HepG2 (cell line): ENCODE data around the gene ZNF512B. TPM values are rescaled to one million over a fixed set of nuclear protein-coding genes. Genes with fewer than 3 reads are reported as not detected.

Experiments
- ATAC-seq: fragments of 200-7000 bp; cut with Tn5 transposase; 3 replicates; pipeline ENCODE4 v1.9.1; 2020; ENCODE audit warnings: mild to moderate bottlenecking, moderate library complexity
- BruUV-seq: library from RNA; stranded (reverse); fragments of 400-500 nt; replicated peaks from 2 replicates; lab custom pipeline; 2021; lab: Mats Ljungman, UMichigan
- CTCF ChIA-PET: fragments of 300-600 bp; formaldehyde crosslinking; extraction: SDS; loops from one replicate; lab custom pipeline; 2021; ENCODE audit warnings: low total read pairs, inconsistent platforms, low intra/inter-chr PET ratio; lab: Yijun Ruan, JAX
- POLR2A ChIA-PET: fragments of 350-600 bp; sonication (Branson Sonifier 250); formaldehyde crosslinking; loops from one replicate; lab custom pipeline; 2020; ENCODE audit warnings: antibody characterized with exemption, inconsistent platforms; lab: Yijun Ruan, JAX
- DNase-seq: peaks from one replicate; pipeline ENCODE4 v3.0.0-alpha.2; 2015; ENCODE audit warnings: low spot score
- FAIRE-seq: peaks from 3 replicates; lab custom pipeline; 2011; peaks lifted over from hg19 to GRCh38; lab: Jason Lieb, UNC
- H2AFZ ChIP-seq: one replicate; pipeline ENCODE4 v1.6.1; 2011; ENCODE audit warnings: low read length, inconsistent platforms
- H3K27ac ChIP-seq: fragments of 300-600 bp; 3 replicates; pipeline ENCODE4 v1.8.0; 2011; ENCODE audit warnings: mixed run types, mild to moderate bottlenecking, mixed read lengths, low read length, inconsistent platforms; ENCODE audit not compliant: insufficient read depth; ENCODE audit errors: extremely low read length
- H3K27me3 ChIP-seq, 2 experiments: fragments of 200-600 bp in 1 of 2; 2 replicates in 1 of 2; 3 replicates in 1 of 2; pipeline versions ENCODE4 v1.6.0 to v1.8.0; 2011; ENCODE audit warnings: low read length in 2 of 2, mild to moderate bottlenecking in 2 of 2, moderate library complexity in 2 of 2, inconsistent platforms in 1 of 2; ENCODE audit not compliant: insufficient read depth in 2 of 2, control insufficient read depth in 1 of 2
- H3K36me3 ChIP-seq, 2 experiments: fragments of 200-600 bp in 1 of 2; replicated peaks in 1 of 2; 2 replicates in 1 of 2; 3 replicates in 1 of 2; pipeline versions ENCODE4 v1.5.1 to v1.8.0; 2011; ENCODE audit warnings: low read length in 2 of 2, inconsistent platforms in 1 of 2; ENCODE audit not compliant: insufficient read depth in 2 of 2, control insufficient read depth in 1 of 2
- H3K4me1 ChIP-seq: 2 replicates; pipeline ENCODE4 v1.5.1; 2012; ENCODE audit warnings: low read length, inconsistent platforms; ENCODE audit not compliant: insufficient read depth
- H3K4me2 ChIP-seq: 2 replicates; pipeline ENCODE4 v1.6.0; 2011; ENCODE audit warnings: low read depth, low read length, inconsistent platforms
- H3K4me3 ChIP-seq, 3 experiments: fragments of 200-600 bp in 1 of 3; sonication (generic), shearing (Covaris generic) in 1 of 3; replicated peaks in 1 of 3; 2 replicates each; pipeline ENCODE4 v1.5.1; 2011 to 2016; ENCODE audit warnings: low read length in 3 of 3, inconsistent platforms in 2 of 3, low read depth in 2 of 3, mild to moderate bottlenecking in 2 of 3, control low read depth in 1 of 3, mixed read lengths in 1 of 3; ENCODE audit not compliant: insufficient read depth in 1 of 3
- H3K79me2 ChIP-seq: one replicate; pipeline ENCODE4 v1.6.1; 2011; ENCODE audit warnings: low read length, inconsistent platforms; ENCODE audit not compliant: insufficient read depth
- H3K9ac ChIP-seq: 2 replicates; pipeline ENCODE4 v1.6.0; 2011; ENCODE audit warnings: mild to moderate bottlenecking, low read depth, low read length, inconsistent platforms; ENCODE audit not compliant: insufficient read depth
- H3K9me3 ChIP-seq: 2 replicates; pipeline ENCODE4 v1.5.1; 2012; ENCODE audit warnings: mild to moderate bottlenecking, low read length
- H4K20me1 ChIP-seq: 2 replicates; pipeline ENCODE4 v1.6.0; 2011; ENCODE audit warnings: inconsistent platforms, mild to moderate bottlenecking, low read length, moderate library complexity; ENCODE audit not compliant: insufficient read depth
- ARNT2 ChIP-seq: sonication (generic); formaldehyde crosslinking; IDR thresholded peaks from 2 replicates; pipeline ENCODE4 v1.8.0; 2022; ENCODE audit warnings: mild to moderate bottlenecking, low read depth, missing genetic modification reagents, moderate library complexity
- BRD4 ChIP-seq: sonication (generic); formaldehyde crosslinking; IDR thresholded peaks from 2 replicates; pipeline ENCODE4 v1.4.0; 2020; ENCODE audit warnings: missing genetic modification reagents
- DPF2 ChIP-seq: sonication (generic); formaldehyde crosslinking; IDR thresholded peaks from 2 replicates; pipeline ENCODE4 v1.4.0; 2020; ENCODE audit warnings: mild to moderate bottlenecking, low read depth, missing genetic modification reagents, borderline replicate concordance
- FOXC1 ChIP-seq: sonication (generic); formaldehyde crosslinking; IDR thresholded peaks from 2 replicates; pipeline ENCODE4 v1.8.0; 2022; ENCODE audit warnings: mild to moderate bottlenecking, missing genetic modification reagents, borderline replicate concordance
- KAT2B ChIP-seq: fragments of 150-350 bp; IDR thresholded peaks from 2 replicates; pipeline ENCODE4 v1.6.1; 2014; ENCODE audit warnings: low read depth, low read length, borderline replicate concordance
- KLF12 ChIP-seq: sonication (generic); formaldehyde crosslinking; IDR thresholded peaks from 2 replicates; pipeline ENCODE4 v1.4.0; 2020; ENCODE audit warnings: missing genetic modification reagents, borderline replicate concordance
- RXRB ChIP-seq: IDR thresholded peaks from 2 replicates; pipeline ENCODE4 v1.6.1; 2016; ENCODE audit warnings: borderline replicate concordance, missing genetic modification reagents, missing compliant biosample characterization
- ZFP37 ChIP-seq: sonication (generic); formaldehyde crosslinking; IDR thresholded peaks from 2 replicates; pipeline ENCODE4 v1.4.0; 2020; ENCODE audit warnings: missing genetic modification reagents, borderline replicate concordance
- ZNF10 ChIP-seq: sonication (generic); formaldehyde crosslinking; IDR thresholded peaks from 2 replicates; pipeline ENCODE4 v1.4.0; 2020; ENCODE audit warnings: mild to moderate bottlenecking, low read depth, missing genetic modification reagents, borderline replicate concordance
- ZNF292 ChIP-seq: sonication (generic); formaldehyde crosslinking; IDR thresholded peaks from 2 replicates; pipeline ENCODE4 v1.8.1; 2022; ENCODE audit warnings: mild to moderate bottlenecking, low read depth, missing genetic modification reagents, borderline replicate concordance
- ZNF354B ChIP-seq: sonication (generic); formaldehyde crosslinking; IDR thresholded peaks from 2 replicates; pipeline ENCODE4 v1.8.0; 2022; ENCODE audit warnings: mild to moderate bottlenecking, missing genetic modification reagents
- ZNF678 ChIP-seq: sonication (generic); formaldehyde crosslinking; IDR thresholded peaks from 2 replicates; pipeline ENCODE4 v1.4.0; 2020; ENCODE audit warnings: mild to moderate bottlenecking, missing genetic modification reagents
- WGBS: methylation state at CpG from one replicate; pipeline ENCODE4 v1.1.6; 2017; ENCODE audit warnings: low lambda C conversion rate; 5-methylcytosine and 5-hydroxymethylcytosine counted together
- in situ Hi-C: cut with HindIII; loops from 2 replicates; pipeline ENCODE4 v1.10.0; 2017; ENCODE audit warnings: low pct_unique_long_range_greater_than_20kb; ENCODE audit not compliant: extremely low pct_ligation_motif_present
- intact Hi-C: fragments of 100-400 bp; cut with micrococcal nuclease; formaldehyde crosslinking; loops from one replicate; pipeline ENCODE4 v1.10.0; 2022; ENCODE audit not compliant: unreplicated experiment
- polyA plus RNA-seq, 8 experiments: library from polyadenylated mRNA; depleted of rRNA in 3 of 8; stranded (reverse) in 7 of 8; unstranded in 1 of 8; fragments of >200 nt; fragmentation: Illumina TruSeq in 4 of 8; extraction: Trizol in 4 of 8; gene quantifications; 2 replicates each; pipeline versions ENCODE4 v1.2.1 to v1.2.3, GENCODE V29; 2011 to 2016; ENCODE audit warnings: low read depth in 4 of 8, missing spikeins in 1 of 8, mixed read lengths in 1 of 8; ENCODE audit not compliant: insufficient read depth in 1 of 8
- total RNA-seq, 5 experiments: library from RNA; depleted of rRNA; stranded (reverse); fragments of >200 nt; fragmentation: Illumina TruSeq; extraction: Trizol; gene quantifications; 2 replicates each; pipeline ENCODE4 v1.2.3, GENCODE V29; 2016; ENCODE audit warnings: low read depth in 1 of 5
- TF ChIP-seq, protein P1 (sequence below): sonication (generic); formaldehyde crosslinking; IDR thresholded peaks from 2 replicates; pipeline ENCODE4 v1.8.0; 2022; ENCODE audit warnings: missing genetic modification reagents, mild to moderate bottlenecking, borderline replicate concordance
- TF ChIP-seq, protein P2 (sequence below): sonication (generic); IDR thresholded peaks from 2 replicates; pipeline ENCODE4 v1.6.1; 2016; ENCODE audit warnings: low read depth, borderline replicate concordance
- TF ChIP-seq, protein P3 (sequence below): sonication (generic); formaldehyde crosslinking; IDR thresholded peaks from 2 replicates; pipeline ENCODE4 v1.4.0; 2020; ENCODE audit warnings: missing genetic modification reagents

The ZNF512B gene
- total and polyA plus RNA-seq, 2 of the 13 experiments (the other 11 are each of a cell fraction or from before 2014, with no cell fraction given) = 11.5 to 30.6 TPM

DNA sequence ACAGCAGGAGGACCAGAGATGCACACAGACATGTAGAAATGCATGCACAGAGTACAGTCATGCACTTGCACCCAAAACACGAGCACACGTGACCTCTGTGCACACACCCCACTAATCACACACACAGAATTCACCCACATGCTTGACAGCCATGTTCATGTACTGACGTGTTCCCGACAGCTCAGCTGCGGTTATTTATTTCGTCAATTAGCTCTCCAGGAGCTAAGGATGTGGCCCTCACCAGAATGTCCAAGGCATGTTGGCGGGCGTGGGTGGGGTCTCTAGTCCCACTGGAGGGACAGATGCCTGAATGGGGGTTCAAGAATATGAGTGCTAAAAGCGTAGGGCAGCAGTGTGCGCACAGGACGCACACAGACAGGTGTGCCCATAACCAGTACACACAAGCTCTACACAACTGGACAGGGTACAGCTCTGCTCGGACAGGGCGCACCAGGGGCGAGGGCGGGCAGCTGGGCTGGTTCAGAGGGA is 10.6 kb upstream of the ZNF512B start:
- DNase-seq (peak; percentile 50), FAIRE-seq (peak; percentile 28), ATAC-seq (peak; percentile 47)
- Histone ChIP-seq H3K4me1 (peaks cover 42% of the 10 kb centered on the region), H3K27ac (peak overlapping the region; percentile 81), H3K27me3 (no peaks in the 10 kb centered on the region; a peak in 1 of 5 replicates), H4K20me1 (peaks cover 3% of the 10 kb centered on the region; the same call in 1 of the 2 replicates), H3K9me3 (no peaks in the 10 kb centered on the region), H3K36me3 (peaks cover 15 to 28% of the 10 kb centered on the region in 2 experiments), H2AFZ (peak overlapping the region; percentile 10), H3K4me2 (peak overlapping the region; percentile 99), H3K4me3 (peak overlapping the region; percentile 95 to 99 (median 97)), H3K9ac (peak overlapping the region; percentile 85), H3K79me2 (peaks cover 27% of the 10 kb centered on the region)
- WGBS = 21% methylated on average over 15 of the region's 15 CpGs
- POLR2A ChIA-PET = interaction anchor here (0.6 to 4.7 kb wide), 41 partner anchors 9 to 443 kb away, joined by 3 to 75 read pairs (median 6); partner anchors contain the start of genes ARFRP1, C20orf204, GMEB2 and PCMTD2
- BruUV-seq = no TSS peak
- intact Hi-C loops = loop anchor here (1.0 to 2.0 kb wide), 2 partner anchors 77 to 140 kb away; no protein-coding TSS in a partner anchor
- CTCF ChIA-PET = interaction anchor here (1.3 to 3.2 kb wide), 3 partner anchors 77 to 140 kb away, joined by 4 to 33 read pairs (median 11); partner anchors contain the start of gene TCEA2
- in situ Hi-C loops = loop anchor here (5.0 kb wide), 1 partner anchor 42 kb away; no protein-coding TSS in a partner anchor
- TF ChIP-seq ZFP37 (peak; percentile 75; the same call in 1 of the 2 replicates), ZNF678 (no peak), KAT2B (no peak), RXRB (no peak), KLF12 (no peak), FOXC1 (no peak; the same call in 1 of the 2 replicates), BRD4 (CRISPR knock-in tag) (0 out of 2 replicates have a peak, but pooled peaks have one; percentile 26), ZNF292 (CRISPR knock-in tag) (peak; percentile 2; the same call in 1 of the 2 replicates), DPF2 (CRISPR knock-in tag) (peak; percentile 30; the same call in 1 of the 2 replicates), ZNF10 (CRISPR knock-in tag) (0 out of 2 replicates have a peak, but pooled peaks have one; percentile 6), ZNF354B (0 out of 2 replicates have a peak, but pooled peaks have one; percentile 34), ARNT2 (no peak)
- TF ChIP-seq, protein P1, sequence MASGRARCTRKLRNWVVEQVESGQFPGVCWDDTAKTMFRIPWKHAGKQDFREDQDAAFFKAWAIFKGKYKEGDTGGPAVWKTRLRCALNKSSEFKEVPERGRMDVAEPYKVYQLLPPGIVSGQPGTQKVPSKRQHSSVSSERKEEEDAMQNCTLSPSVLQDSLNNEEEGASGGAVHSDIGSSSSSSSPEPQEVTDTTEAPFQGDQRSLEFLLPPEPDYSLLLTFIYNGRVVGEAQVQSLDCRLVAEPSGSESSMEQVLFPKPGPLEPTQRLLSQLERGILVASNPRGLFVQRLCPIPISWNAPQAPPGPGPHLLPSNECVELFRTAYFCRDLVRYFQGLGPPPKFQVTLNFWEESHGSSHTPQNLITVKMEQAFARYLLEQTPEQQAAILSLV (CRISPR knock-in tag) = 0 out of 2 replicates have a peak, but pooled peaks have one; percentile 2
- TF ChIP-seq, protein P2, sequence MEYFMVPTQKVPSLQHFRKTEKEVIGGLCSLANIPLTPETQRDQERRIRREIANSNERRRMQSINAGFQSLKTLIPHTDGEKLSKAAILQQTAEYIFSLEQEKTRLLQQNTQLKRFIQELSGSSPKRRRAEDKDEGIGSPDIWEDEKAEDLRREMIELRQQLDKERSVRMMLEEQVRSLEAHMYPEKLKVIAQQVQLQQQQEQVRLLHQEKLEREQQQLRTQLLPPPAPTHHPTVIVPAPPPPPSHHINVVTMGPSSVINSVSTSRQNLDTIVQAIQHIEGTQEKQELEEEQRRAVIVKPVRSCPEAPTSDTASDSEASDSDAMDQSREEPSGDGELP = no peak
- TF ChIP-seq, protein P3, sequence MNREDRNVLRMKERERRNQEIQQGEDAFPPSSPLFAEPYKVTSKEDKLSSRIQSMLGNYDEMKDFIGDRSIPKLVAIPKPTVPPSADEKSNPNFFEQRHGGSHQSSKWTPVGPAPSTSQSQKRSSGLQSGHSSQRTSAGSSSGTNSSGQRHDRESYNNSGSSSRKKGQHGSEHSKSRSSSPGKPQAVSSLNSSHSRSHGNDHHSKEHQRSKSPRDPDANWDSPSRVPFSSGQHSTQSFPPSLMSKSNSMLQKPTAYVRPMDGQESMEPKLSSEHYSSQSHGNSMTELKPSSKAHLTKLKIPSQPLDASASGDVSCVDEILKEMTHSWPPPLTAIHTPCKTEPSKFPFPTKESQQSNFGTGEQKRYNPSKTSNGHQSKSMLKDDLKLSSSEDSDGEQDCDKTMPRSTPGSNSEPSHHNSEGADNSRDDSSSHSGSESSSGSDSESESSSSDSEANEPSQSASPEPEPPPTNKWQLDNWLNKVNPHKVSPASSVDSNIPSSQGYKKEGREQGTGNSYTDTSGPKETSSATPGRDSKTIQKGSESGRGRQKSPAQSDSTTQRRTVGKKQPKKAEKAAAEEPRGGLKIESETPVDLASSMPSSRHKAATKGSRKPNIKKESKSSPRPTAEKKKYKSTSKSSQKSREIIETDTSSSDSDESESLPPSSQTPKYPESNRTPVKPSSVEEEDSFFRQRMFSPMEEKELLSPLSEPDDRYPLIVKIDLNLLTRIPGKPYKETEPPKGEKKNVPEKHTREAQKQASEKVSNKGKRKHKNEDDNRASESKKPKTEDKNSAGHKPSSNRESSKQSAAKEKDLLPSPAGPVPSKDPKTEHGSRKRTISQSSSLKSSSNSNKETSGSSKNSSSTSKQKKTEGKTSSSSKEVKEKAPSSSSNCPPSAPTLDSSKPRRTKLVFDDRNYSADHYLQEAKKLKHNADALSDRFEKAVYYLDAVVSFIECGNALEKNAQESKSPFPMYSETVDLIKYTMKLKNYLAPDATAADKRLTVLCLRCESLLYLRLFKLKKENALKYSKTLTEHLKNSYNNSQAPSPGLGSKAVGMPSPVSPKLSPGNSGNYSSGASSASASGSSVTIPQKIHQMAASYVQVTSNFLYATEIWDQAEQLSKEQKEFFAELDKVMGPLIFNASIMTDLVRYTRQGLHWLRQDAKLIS = no peak
